Gastrocnemius medialis (tissue), 4 donors: ENCODE results near the gene STAC2.

Experiments used
- CTCF ChIP-seq, 5 experiments: fragments of 450-650 bp in 3 of 5; fragments of 200-600 bp in 2 of 5; sonication (generic) in 2 of 5; IDR thresholded peaks in 4 of 5; conservative IDR thresholded peaks in 1 of 5; 1 replicate in 4 of 5; 2 replicates in 1 of 5; pipeline ENCODE4 v1.5.1; 2016 to 2019; ENCODE audit warnings: antibody characterized with exemption in 5 of 5, mild to moderate bottlenecking in 3 of 5, moderate library complexity in 3 of 5
- POLR2A ChIP-seq, 2 donors: fragments of 450-650 bp; IDR thresholded peaks; one replicate each; pipeline ENCODE4 v1.6.1; 2017; ENCODE audit warnings: antibody characterized with exemption in 2 of 2, mild to moderate bottlenecking in 2 of 2, moderate library complexity in 2 of 2

- TF ChIP-seq CTCF (IDR thresholded peaks at IDR 0.05 in 4 of 5, conservative IDR thresholded peaks at IDR 0.05 in 1 of 5) (no peak), POLR2A (IDR thresholded peaks at IDR 0.05) (no peak)
These were observed 26.3 kb upstream of the STAC2 start for GRCh38 chr17:39251997-39252396.
